HTERT RPE-1 (cell line): ENCODE measurements around the gene ANKS1B.
"Not testable (repeated sequence)": the region's sequence is repeated elsewhere in the genome, so short reads cannot be mapped to it uniquely, and the experiment has no call there.

Source experiments
- in situ Hi-C: fragments of 300-500 bp; cut with MboI; formaldehyde crosslinking; loops from 4 replicates; pipeline ENCODE4 v1.14.3; 2020; ENCODE audit warnings: low sequenced_read_pairs

Gene ANKS1B

DNA sequence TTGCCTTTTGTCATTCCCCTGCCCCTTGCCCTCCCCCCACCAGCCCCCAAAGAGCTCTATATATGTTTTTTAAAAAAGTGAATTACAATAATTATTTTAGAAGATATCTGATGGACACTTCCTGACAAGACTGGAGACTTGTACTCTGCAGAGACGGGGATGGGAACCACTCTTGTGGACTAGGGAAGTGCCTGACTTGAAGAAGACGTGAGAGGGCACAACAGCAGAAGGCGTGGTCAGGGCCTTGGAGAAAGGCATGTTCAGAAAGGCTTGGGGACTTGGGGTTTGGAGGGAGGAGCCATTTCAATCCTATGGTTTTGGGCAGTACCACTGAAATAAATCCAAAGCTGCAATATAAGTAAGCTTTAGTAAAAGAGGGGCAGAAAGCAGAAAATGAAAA lies 1184.9 kb downstream of the ANKS1B start:
- in situ Hi-C loops = no loop called here

DNA sequence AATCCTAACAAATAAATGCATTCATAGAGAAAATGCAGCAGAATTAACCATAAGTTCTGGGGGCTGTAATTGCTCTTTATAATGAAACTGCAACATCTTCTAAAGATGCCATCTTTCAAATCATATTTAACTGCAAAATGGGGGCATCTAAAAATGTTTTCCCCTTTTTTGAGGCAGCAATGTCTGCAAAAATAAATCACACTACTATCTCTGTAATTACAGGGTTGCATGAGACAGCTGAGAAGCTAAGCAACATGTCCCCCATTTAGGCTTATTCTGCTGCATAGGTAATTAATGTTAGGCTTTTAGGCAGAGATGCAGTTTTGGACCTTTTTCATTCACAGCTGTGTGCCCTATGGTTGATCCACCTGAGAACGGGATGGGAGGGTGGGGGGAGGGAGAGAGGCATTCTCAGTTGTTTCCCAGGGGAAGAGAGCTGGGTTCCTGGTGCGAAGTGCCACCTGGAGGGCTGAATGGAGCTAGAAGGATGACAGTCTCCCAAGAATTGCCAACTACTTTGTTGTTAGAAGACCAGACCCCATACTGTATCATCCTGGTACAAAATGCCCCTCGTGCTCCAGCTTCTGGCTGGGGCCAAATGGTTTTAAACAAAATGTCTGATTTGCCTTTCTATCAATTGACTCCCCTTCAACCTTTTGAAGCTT lies 1185.5 kb downstream of the ANKS1B start:
- in situ Hi-C loops = no loop called here

DNA sequence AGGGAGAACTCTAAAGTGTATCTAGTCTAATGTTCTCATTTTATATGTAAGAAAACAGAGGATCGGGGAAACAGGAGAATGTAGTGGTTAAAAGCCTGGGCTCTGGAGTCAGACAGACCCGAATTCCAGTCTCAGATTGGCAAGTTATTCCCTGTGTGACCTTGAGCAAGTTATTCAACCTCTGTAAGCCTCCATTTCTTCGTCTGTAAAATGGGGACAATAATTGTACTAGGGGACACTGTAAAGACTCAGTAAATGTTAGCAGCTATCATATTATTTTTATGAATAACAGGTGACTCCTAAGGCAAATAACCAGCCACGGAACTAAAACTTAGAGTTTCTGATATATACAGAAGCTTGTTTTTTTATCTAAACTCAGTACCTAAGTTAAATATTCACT lies 1187.5 kb downstream of the ANKS1B start:
- in situ Hi-C loops = no loop called here

DNA sequence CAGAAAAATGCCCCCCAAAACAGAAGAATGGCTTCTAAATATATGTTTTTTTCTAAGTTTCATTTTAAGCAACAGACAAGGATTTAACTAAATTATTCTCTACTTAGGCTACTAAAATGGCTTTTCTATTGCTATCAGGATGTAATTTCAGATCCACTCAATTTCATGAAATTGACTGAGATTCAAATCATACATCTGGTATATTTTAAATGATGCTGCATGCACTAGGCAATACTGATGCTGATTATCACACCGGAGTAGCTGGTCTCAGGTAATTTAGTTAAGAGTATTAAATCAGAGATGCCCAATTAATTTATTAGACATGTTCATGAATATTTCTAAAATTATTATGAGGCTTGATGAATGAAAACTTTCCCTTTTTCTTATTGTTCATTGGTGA lies 1188.0 kb downstream of the ANKS1B start:
- in situ Hi-C loops = no loop called here

DNA sequence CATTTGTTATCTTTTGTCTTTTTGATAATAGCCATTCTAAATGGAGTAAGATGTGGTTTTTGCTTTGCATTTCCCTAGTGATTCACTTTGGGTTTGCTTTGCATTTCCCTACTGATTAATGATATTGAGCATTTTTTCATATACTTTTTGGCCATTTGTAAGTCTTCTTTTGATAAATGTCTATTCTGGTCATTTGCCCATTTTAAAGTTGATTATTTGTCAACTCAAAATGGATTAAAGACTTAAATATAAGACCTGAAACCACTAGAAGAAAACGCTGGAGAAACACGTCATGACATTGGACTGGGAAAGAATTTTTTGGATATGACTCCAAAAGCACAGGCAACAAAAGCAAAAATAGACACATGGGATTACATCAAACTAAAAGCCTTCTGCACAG lies 1191.6 kb downstream of the ANKS1B start:
- in situ Hi-C loops = no loop called here

DNA sequence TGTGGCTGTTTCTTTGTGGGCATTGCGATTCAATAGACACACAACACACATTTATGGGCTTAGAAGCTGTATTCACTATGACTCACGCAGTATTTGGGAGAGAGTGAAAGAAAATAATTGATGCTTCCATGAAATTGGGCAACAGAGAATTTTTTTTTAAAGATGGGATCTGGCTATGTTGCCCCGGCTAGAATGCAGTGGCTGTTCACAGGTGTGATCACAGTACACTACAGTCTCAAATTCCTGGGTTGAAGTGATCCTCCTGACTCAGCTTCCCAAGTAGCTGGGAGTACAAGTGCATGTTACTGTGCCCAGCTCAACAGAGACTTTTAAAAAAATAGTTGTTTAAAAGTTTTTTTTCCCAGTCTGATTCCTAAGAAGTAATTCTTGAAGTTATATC lies 1193.3 kb downstream of the ANKS1B start:
- in situ Hi-C loops = no loop called here

DNA sequence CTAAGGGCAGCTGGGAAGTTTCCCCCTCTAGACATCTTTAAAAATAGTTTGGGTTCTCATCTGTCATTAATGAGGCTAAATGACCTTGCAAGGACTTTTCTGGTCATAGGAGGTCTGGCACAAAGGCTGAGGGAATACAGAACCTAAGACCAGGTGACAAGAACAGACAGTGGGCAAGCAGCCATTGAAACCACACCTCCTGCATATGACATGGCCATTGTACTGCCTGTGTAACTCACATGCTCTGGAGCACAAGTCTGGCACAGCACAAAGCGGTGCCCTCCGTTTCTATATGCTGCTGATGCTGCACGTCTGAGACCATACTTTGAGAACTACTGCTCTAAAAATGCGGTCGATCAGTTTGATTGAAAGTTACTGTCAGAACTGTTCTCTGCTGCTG lies 1196.3 kb downstream of the ANKS1B start:
- in situ Hi-C loops = no loop called here

DNA sequence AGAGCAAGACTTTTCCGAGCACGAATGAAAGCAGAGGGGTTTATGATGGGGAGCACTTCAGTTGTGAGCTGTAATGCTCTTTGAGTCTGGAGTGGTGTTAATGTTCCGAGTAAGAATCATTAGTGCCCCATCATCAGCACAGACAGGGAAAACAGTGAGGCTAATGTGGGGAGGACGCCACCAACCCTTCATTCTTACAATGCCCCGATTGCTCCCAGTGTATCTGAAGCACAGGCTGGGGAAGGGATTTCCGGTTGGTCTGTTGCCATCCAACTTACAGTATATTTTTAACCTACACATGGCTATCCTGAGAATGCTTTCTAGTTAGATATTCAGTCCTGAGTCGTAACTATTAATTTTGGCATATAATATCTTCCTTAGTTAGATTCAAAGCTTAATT lies 1198.1 kb downstream of the ANKS1B start:
- in situ Hi-C loops = no loop called here

DNA sequence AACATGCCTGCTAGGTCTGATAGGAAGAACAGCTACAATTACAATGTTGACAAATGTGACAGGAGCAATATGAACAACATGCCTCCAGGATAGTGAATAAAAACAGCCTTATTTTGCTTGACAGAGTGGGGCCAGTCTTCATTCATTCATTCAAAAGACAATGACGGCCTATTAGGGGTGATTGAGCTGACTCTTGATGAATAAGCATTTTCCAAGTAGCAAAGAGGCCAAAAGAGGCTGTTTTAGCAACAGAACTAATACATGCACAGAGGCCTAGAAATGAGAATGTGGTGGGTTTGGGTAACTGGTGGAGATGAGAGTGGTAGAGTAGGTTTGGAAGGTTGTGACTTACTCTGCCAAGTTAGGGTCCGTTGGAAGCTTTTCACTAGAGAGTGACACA lies 1201.3 kb downstream of the ANKS1B start:
- in situ Hi-C loops = no loop called here

DNA sequence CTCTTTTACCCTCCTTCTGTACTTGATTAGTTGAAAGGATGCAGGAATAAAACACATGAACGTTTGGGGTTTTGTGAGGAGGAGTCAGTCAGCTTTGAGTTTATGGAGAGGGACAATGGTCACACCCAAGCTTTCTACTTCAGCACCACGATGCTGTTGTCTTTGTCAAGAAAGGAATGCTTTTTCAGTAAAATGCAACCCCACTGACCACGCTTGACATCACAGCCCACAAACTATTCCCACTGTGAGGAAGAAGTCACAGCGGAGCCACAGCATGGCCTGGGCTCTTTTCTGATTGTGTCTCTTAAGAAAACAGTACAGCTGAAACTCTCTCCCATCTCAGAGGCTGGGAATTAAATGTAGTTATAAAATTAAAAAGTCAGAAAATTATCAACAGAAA lies 1204.5 kb downstream of the ANKS1B start:
- in situ Hi-C loops = no loop called here

DNA sequence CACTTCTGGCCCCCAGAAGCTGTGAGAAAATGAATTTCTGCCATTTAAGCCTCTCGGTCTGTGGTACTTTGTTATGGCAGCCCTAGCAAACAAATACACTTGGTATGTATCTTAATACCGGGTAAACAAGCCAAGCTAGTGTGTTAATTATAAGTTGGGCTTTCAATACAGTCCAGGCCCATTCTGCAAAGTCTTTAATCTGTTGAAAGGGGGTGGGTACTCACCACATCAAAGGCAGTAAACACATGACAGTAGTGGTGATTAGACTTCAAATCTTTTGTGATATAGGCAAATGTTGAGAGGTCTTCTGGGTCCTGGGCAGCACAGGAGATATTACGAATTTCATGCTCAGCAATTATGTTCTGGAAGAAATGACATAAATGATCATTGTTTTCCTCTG lies 1211.9 kb downstream of the ANKS1B start:
- in situ Hi-C loops = no loop called here

DNA sequence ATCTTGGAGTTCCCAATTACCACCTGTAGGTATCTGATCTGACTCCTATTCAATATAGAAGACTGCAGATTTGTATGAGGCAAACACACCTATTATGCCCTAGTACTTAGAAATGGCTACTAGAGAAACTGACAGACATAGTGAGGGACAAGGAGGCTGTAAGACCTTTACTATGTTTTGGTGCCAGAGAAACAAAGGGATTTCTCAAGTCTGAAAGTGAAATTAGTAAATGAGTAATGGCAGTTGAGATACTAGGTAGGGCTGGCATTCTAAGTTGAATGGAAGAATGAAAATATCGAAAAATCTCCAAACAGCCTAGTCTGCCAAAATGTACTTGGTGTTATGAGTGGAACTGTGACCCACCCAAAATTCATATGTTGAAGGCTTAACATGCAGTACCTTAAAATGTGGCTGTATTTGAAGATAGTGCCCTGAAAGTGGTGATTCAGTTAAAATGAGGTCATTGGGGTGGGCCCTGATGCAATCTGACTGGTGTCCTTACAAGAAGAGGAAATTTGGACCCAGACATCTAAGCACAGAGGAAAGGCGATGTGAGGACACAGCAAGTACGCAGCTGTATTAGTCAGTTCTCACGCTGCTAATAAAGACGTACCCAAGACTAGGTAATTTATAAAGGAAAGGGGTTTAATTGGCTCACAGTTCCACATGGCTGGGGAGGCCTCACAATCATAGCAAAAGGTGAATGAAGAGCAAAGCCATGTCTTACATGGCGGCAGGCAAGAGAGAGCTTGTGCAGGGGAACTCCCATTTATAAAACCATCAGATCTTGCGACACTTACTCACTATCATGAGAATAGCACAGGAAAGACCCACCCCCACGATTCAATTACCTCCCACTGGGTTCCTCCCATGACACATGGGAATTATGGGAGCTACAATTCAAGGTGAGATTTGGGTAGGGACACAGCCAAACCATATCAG lies 1212.7 kb downstream of the ANKS1B start:
- in situ Hi-C loops = no loop called here

DNA sequence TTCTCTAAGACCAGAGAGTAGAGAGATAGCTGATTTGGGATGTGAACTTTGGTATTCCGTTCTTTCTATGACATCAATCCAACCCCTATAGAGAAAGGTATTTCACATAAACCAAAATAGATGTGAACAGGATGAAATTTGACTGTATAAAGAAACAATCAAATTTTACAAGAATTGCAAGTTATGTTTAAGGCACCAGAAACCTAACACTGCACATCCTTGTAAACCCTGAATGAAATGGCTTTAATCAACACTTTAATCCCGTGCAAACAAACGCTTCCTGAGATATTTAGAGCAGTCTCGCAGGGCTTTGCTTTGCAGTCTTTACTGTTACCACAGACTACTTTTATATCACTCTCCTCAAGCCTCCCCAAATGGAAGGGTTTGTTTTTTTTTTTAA lies 1214.5 kb downstream of the ANKS1B start:
- in situ Hi-C loops = no loop called here

DNA sequence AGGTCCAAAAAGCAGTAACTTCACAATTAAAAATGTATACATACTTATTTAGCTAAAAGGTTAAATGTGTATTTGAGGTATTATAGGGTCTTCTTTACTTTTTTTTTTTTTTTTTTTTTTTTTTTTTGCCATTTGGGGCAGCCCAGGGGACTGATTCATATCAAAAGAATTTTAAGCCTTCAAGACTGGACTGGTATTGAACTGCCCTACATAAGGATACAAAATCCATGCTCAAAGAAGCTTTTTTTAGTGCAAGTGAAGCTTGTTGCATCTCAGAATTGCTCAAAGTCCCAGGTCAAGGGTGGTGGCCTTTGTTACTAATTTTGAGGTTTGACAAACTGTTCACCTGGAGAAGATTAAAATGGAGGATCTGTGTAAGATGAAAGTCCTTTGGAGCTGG lies 1215.7 kb downstream of the ANKS1B start:
- in situ Hi-C loops = no loop called here

DNA sequence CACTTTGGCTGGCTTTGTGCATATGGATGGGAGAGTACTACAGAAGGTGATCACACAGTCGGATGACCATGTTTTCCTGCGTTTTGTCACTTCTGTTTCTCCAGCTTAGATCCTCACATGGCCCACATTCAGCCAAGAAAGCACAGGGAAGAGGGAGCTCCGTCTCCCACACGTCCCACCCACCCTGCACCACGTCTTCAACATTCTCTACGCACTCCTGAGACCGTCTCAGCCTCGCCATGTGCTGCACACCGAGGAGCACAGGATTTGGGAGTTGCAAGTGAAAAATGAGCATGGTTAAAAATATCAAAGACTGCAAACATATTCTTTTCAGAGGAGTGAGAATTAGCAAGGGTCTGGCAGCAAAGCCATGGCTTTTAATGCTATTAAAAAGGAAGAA lies 1217.5 kb downstream of the ANKS1B start:
- in situ Hi-C loops = no loop called here

DNA sequence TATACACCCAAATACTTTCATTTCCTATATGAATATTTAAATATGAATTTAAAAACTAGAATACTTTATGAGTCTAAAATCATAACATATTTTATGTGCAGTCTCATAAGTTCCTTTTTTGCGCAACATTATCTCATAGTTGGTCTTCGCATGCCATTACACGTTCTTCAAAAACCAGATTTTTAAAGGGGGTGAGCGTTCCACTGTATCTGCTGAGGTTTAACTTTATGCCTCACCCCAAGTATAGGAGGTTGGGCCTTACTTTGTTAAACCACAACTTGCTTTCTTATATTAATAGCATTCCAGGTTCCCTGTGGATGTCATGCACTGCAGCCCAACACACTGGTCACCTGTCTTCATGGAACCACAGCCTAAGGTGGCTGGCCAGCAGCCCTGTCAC lies 1221.1 kb downstream of the ANKS1B start:
- in situ Hi-C loops = no loop called here

DNA sequence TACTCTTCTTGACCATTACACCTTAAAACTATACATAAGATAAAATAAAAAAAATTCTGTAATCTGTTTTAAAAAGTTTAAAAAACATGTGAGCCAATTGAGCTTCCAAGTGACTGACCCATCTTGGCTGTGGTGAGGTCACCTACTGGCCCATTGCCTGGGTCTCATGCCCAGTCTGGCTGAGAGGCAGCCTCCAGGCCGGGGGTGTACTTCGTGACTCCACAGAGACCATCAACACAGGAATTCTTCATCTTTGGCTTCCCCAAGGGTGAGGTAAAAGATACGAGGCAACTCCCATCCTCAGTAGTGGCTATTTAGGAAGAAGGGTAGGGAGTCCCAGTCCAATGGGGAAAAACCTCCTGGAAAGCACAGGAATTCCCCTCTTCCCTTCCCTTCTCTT lies 1226.4 kb downstream of the ANKS1B start:
- in situ Hi-C loops = no loop called here

DNA sequence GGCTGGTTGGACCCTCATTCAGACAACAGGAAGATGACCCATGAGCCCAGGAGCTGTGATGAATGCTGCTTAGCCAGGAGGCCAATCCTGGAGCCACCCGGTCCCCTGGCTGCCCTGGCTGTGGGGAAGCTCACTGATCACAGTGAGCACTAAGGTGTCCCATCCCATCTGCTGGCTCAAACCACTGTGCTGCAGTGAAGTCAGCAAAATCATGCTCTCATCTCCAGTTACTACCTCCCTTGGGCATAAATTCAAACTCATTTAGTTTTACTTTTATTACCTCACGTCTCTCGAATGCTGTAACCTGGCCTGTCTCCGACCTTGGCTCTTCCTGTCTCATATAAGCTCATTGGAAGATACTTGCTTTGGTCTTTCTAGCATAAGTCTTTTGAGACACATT lies 1227.3 kb downstream of the ANKS1B start:
- in situ Hi-C loops = no loop called here

DNA sequence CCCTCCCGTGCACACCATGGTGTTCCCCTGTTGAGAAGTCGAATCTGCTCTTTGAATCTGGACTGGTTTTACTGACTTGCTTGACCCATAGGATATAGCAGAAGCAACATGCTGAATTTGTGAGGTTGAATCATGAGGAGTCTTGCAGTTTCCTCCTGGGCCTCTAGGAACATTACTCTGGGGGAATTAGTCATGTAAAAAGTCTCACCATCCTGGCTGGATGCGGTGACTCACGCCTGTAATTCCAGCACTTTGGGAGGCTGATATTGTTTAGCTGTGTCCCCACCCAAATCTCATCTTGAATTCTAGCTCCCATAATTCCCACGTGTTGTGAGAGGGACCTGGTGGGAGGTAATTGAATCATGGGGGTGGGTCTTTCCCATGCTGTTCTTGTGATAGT lies 1228.9 kb downstream of the ANKS1B start:
- in situ Hi-C loops = not testable (repeated sequence)

DNA sequence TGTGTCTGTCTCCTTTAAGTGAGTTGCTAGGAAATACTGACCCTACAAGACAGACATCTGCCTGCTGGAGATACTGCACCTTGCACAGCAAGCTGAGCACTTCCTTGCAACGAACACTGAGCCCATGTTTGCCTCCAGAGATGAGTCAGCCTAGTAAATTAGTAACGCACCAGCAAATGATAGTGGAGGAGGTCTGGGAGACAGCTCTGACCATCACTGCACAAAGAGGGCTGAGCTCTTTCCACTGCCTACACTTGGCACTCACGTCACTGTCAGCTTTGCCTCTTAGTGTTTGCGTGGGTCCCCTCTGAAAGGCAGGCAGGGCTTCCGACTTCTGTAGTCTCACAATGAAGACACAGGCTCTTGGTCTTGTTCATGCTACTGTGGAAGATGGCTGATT lies 1230.6 kb downstream of the ANKS1B start:
- in situ Hi-C loops = no loop called here

DNA sequence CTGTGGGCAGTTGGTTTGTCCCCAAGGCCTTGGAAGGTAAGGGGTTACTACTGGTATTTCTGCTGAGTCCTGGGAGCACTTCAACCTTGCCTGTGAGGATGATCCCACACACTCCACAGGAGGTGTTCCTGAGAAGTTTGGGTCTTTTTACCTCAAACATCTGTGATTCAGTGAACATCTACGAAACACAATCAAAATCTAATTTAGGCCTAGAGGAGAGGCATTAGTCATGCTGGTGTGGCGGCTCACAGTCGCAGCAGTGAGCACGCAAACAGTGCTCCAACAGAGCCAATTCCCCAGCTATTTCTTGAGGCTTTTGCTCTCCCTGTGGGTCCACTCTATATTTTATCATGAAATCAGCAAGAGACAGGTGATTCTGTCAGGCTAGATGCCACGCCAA lies 1232.0 kb downstream of the ANKS1B start:
- in situ Hi-C loops = no loop called here

DNA sequence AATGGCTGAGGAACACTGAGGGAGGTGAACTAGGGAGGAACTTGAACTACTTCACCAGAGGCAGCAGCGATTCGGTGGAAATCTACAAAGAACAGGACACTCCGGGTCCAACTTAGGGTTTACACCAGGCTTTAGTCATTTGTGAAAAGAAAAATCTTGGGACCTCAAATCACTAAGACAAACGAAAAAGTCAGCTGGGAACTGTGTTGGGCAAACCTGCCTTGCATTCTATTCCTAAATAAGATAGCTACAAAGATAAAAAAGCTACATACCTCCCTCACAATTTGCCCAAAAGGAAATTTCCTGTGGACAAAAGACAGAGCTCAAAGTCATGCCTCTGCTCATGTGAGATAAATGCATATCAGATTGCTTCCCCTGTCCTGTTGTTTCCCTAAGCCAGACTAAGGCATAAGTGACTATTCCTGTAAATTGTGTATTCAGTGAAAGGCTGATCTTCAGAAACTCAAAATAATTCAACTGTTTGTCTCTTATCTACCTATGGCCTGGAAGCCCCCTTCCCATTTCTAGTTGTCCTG lies 1233.1 kb downstream of the ANKS1B start:
- in situ Hi-C loops = no loop called here
